ENCODE measurements around the gene RAPGEF6. TPM values are rescaled to one million over a fixed set of nuclear protein-coding genes. Genes with fewer than 3 reads are reported as not detected.

The RAPGEF6 gene
- total and polyA plus RNA-seq, 9 of the 15 experiments (the other 6 are each of a cell fraction or from before 2014, with no cell fraction given), result 2.7 to 23.4 (median 12.7) TPM

DNA sequence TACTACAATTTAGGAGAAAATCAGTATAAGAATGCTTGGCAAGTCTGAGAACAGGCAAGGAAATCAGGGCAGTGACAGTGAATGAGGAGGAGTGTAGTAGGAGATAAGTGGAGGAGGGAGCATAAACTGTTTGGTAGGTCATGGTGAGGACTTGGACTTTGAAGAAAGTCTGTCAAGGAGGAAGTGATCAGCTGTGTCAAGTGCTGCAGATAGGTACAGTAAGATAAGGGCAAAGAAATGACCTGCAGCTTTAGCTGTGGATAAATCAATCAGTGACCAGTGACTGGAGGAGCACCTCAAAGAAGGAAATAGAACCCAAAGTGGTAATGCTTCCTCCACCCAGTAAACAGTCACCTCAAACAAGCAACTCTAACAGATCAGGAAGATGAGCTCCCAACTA, 106.3 kb downstream of the RAPGEF6 start (continued):
- TF ChIP-seq, protein P1, sequence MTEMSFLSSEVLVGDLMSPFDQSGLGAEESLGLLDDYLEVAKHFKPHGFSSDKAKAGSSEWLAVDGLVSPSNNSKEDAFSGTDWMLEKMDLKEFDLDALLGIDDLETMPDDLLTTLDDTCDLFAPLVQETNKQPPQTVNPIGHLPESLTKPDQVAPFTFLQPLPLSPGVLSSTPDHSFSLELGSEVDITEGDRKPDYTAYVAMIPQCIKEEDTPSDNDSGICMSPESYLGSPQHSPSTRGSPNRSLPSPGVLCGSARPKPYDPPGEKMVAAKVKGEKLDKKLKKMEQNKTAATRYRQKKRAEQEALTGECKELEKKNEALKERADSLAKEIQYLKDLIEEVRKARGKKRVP (CRISPR knock-in tag; IDR thresholded peaks at IDR 0.05), result no peak
- TF ChIP-seq SUPT5H (IDR thresholded peaks at IDR 0.05), result no peak
- peak; percentile 97 to 98 for TF ChIP-seq KDM1A (IDR thresholded peaks at IDR 0.05)
- no peak for TF ChIP-seq TEAD2 (tag; IDR thresholded peaks at IDR 0.05)
- no peak; the same call in 1 of the 2 replicates for TF ChIP-seq ZEB2 (IDR thresholded peaks at IDR 0.05)
- no peak for TF ChIP-seq TBP (optimal IDR thresholded peaks at IDR 0.05; ENCODE audit: low read depth, low read length)
- TF ChIP-seq KLF1 (tag; IDR thresholded peaks at IDR 0.05), result no peak
- TF ChIP-seq ZNF785 (CRISPR knock-in tag; IDR thresholded peaks at IDR 0.05), result no peak
- TF ChIP-seq ZC3H4 (CRISPR knock-in tag; IDR thresholded peaks at IDR 0.05; ENCODE audit: borderline replicate concordance), result no peak
- peak; percentile 56 for TF ChIP-seq BHLHE40 (IDR thresholded peaks at IDR 0.05; ENCODE audit: low read length)
- TF ChIP-seq E2F1 (CRISPR knock-in tag; IDR thresholded peaks at IDR 0.05), result no peak
- TF ChIP-seq, protein P2, sequence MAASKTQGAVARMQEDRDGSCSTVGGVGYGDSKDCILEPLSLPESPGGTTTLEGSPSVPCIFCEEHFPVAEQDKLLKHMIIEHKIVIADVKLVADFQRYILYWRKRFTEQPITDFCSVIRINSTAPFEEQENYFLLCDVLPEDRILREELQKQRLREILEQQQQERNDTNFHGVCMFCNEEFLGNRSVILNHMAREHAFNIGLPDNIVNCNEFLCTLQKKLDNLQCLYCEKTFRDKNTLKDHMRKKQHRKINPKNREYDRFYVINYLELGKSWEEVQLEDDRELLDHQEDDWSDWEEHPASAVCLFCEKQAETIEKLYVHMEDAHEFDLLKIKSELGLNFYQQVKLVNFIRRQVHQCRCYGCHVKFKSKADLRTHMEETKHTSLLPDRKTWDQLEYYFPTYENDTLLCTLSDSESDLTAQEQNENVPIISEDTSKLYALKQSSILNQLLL (CRISPR knock-in tag; IDR thresholded peaks at IDR 0.05; ENCODE audit: borderline replicate concordance), result no peak
- TF ChIP-seq ETV5 (CRISPR knock-in tag; IDR thresholded peaks at IDR 0.05; ENCODE audit: low read depth), result no peak
- TF ChIP-seq NCOA2 (IDR thresholded peaks at IDR 0.05; ENCODE audit: partially characterized antibody in 2 of 2), result no peak
- TF ChIP-seq, protein P3, sequence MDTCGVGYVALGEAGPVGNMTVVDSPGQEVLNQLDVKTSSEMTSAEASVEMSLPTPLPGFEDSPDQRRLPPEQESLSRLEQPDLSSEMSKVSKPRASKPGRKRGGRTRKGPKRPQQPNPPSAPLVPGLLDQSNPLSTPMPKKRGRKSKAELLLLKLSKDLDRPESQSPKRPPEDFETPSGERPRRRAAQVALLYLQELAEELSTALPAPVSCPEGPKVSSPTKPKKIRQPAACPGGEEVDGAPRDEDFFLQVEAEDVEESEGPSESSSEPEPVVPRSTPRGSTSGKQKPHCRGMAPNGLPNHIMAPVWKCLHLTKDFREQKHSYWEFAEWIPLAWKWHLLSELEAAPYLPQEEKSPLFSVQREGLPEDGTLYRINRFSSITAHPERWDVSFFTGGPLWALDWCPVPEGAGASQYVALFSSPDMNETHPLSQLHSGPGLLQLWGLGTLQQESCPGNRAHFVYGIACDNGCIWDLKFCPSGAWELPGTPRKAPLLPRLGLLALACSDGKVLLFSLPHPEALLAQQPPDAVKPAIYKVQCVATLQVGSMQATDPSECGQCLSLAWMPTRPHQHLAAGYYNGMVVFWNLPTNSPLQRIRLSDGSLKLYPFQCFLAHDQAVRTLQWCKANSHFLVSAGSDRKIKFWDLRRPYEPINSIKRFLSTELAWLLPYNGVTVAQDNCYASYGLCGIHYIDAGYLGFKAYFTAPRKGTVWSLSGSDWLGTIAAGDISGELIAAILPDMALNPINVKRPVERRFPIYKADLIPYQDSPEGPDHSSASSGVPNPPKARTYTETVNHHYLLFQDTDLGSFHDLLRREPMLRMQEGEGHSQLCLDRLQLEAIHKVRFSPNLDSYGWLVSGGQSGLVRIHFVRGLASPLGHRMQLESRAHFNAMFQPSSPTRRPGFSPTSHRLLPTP (IDR thresholded peaks at IDR 0.05; ENCODE audit: borderline replicate concordance, extremely low read depth, insufficient read length), result no peak
- 0 out of 2 replicates have a peak, but pooled peaks have one; percentile 40 for TF ChIP-seq ATF7 (IDR thresholded peaks at IDR 0.05)
- TF ChIP-seq FUS (optimal IDR thresholded peaks at IDR 0.05; ENCODE audit: low read depth, low read length), result no peak
- no peak for TF ChIP-seq ZNF77 (CRISPR knock-in tag; IDR thresholded peaks at IDR 0.05)
- TF ChIP-seq, protein P4, sequence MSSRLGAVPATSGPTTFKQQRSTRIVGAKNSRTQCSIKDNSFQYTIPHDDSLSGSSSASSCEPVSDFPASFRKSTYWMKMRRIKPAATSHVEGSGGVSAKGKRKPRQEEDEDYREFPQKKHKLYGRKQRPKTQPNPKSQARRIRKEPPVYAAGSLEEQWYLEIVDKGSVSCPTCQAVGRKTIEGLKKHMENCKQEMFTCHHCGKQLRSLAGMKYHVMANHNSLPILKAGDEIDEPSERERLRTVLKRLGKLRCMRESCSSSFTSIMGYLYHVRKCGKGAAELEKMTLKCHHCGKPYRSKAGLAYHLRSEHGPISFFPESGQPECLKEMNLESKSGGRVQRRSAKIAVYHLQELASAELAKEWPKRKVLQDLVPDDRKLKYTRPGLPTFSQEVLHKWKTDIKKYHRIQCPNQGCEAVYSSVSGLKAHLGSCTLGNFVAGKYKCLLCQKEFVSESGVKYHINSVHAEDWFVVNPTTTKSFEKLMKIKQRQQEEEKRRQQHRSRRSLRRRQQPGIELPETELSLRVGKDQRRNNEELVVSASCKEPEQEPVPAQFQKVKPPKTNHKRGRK (tag; IDR thresholded peaks at IDR 0.05), result no peak
- no peak for TF ChIP-seq ZNF699 (CRISPR knock-in tag; IDR thresholded peaks at IDR 0.05; ENCODE audit: insufficient replicate concordance)

All from K562 (cell line).